ENCODE results near the gene PTBP2.
"Not testable (repeated sequence)": the region's sequence is repeated elsewhere in the genome, so short reads cannot be mapped to it uniquely, and the experiment has no call there.

Gene PTBP2

DNA sequence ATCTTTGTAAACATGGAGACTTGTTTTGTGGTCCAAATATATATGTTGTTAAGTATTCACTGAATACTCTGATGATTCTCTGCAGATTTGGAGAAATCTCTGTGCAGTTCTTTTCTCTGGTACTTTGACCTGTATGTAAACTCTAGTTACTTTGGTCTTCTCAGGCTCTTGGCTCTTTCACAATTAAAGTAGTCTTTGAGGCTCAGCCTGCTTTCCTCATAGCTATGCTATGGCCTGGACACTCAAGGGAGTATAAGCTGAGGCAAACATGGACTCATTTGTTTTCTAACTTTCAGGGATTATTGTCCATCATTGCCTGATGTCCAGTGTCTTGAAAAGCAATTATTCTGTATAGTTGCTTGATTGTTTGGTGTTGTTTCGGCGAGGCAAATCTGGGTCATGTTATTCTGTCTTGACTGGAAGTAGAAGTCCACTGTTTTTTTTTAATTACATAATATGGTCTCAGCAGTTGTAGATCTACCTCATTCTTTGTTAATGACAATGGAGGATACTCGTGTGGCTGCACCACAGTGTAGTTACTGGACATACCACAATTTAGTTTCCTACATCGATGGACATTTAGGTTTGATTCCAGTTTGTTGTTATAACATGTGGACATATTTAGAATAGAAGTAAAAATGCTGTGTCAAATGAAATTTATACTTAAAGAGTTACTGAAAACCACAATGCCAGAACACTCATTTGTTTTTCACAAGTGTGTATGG is 9.2 kb downstream of the PTBP2 start:
- no peak for DNase-seq (ENCODE audit: low spot score)

- DNase-seq (ENCODE audit: low spot score), result no peak
Measured at GRCh38 chr1:96741335-96741734, 19.8 kb downstream of the PTBP2 start.

GRCh38 chr1:96746440-96747420 is 25.1 kb downstream of the PTBP2 start:
- DNase-seq (ENCODE audit: low spot score), result no peak

GRCh38 chr1:96747565-96747964 is 26.0 kb downstream of the PTBP2 start:
- DNase-seq (ENCODE audit: low spot score), result no peak

- DNase-seq (ENCODE audit: low spot score), result no peak
Measured at GRCh38 chr1:96748078-96748477, 26.5 kb downstream of the PTBP2 start.

DNA sequence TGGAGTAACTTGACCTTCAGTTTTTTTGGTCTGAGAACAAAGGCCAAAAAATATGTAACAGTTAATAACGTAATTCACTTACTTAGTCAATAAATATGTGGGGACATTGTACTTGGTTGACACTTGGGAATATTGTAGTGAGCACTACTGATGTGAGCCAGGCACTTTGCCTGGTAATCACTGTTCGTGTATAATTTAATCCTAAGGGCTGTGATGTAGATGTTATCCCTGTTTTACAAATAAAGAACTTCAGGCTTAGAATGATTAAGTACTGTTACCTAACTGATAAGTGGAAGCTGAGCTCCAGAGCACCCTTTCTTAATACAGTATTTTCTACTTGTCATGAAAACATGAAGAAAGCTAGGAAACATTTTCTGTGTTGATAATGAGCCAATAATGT is 28.0 kb downstream of the PTBP2 start:
- no peak for DNase-seq (ENCODE audit: low spot score)

DNA sequence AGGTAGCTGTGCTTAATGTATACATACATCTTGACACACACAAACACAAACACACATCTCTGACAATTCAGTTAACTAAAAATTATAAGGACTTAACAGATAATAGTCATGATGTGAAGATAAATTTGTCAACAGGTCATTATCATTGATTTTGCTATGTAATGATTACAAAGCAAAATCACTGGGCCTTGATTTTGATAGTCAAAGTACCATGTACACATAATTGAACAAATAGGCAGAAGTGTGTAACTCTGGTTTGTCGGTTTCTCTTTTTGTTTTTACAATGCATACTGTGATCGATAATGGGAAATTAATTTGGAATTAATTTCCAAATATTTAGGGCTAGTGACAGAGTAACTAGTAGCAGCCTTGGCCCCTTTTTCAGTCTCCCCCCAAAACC is 30.8 kb downstream of the PTBP2 start:
- no peak for DNase-seq (ENCODE audit: low spot score)

GRCh38 chr1:96756789-96757188 is 35.2 kb downstream of the PTBP2 start:
- no peak for DNase-seq (ENCODE audit: low spot score)

DNA sequence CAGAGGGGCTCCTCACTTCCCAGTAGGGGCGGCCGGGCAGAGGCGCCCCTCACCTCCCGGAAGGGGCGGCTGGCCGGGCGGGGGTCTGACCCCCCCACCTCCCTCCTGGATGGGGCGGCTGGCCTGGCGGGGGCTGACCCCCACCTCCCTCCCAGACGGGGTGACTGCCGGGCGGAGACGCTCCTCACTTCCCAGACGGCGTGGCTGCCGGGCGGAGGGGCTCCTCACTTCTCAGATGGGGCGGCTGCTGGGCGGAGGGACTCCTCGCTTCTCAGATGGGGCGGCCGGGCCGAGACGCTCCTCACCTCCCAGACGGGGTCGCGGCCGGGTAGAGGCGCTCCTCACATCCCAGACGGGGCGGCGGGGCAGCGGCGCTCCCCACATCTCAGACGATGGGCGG is 41.0 kb downstream of the PTBP2 start:
- DNase-seq (ENCODE audit: low spot score), result not testable (repeated sequence)

GRCh38 chr1:96763514-96763913 is 41.9 kb downstream of the PTBP2 start:
- DNase-seq (ENCODE audit: low spot score), result no peak

DNA sequence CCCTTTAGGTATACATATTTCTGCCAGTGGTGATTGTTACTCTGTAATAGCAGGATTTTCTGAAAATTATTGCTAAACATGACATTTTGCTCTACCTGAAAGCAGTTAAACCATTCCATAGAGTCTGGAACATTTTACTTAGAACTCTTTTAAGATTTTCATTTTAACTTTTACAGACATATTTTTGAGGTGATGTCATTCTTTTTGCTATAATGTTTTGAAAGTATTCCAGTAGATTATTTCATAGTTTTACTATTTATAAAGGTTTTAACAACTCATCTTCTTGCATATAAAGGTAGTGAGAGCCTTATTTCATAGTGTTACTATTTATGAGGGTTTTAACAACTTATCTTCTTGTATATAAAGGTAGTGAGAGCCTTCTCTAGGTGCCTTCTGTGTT is 42.9 kb downstream of the PTBP2 start:
- no peak for DNase-seq (ENCODE audit: low spot score)

DNA sequence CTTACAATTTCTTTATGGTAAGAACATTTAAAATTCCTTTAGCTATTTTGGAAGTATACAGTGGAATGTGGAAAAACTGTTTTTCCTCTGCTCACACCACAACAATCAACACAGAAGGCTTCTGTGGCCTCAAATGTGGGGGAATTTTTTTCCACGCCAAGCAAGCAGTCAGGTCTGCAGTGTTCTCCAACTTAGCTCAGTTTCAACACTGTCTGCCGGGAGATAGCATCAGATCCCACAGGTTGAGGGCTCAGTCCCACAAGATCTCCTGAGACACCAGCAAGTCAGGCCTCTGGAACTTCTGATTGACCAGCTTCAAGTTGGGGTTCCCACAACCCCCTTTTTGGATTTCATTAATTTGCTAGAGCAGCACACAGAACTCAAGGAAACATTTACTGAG is 50.3 kb downstream of the PTBP2 start:
- no peak for DNase-seq (ENCODE audit: low spot score)

DNA sequence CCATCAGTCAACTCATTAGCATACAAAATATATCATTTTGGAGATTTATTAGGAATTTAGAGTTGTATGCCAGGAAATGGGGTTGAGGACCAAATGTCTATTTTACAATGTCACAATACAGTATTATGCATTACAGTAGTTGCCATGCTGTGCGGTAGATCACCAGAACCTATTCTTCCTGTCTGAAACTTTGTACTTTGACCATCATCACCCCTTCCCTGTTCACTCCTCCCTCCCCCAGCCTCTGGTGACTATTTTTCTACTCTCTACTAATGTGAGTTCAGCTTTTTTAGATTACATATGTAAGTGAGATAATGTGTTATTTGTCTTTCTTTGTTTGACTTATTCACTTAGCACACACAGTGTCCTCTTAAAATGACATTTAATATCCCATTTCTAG is 50.8 kb downstream of the PTBP2 start:
- DNase-seq (ENCODE audit: low spot score), result no peak

GRCh38 chr1:96772972-96773371 is 51.4 kb downstream of the PTBP2 start:
- DNase-seq (ENCODE audit: low spot score), result no peak

DNA sequence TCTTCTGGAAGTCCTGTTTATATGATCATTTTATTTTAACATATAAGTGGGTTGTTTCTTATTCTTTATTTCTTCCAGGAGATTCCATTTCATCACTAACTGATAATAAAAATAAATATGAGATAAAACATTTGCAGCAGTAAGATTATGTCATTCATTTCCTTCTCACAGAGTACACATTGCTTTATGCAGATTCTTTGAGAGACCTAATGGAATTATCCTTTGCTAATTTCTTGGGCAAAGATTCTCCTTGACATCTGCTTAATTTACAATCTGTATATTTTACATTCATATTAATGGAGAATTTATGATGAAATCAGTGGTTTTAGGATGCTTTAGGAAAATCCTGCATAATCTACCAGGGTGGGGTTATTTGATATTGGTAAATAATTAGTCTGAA is 60.6 kb downstream of the PTBP2 start:
- no peak for DNase-seq (ENCODE audit: low spot score)

DNA sequence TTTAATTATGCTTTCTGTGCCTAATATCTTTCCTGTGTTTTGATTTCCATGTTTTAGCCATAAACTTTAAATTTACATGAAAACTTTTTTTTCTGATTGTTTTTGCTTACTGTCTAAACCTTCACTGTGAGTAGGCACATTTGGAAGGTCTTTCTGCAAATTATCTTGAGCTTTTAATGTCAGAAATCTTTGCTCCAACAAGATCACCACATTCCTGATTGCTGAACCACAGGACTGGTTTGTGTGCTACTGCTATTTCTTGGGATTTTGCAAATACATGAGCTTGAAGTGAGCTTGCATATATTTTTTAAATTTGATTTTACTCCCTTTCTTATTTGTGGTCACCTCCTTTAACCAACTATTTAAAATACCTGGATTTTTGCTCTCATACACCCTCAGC is 61.3 kb downstream of the PTBP2 start:
- no peak for DNase-seq (ENCODE audit: low spot score)

GRCh38 chr1:96790599-96790998 is 69.0 kb downstream of the PTBP2 start:
- DNase-seq (ENCODE audit: low spot score), result no peak

DNA sequence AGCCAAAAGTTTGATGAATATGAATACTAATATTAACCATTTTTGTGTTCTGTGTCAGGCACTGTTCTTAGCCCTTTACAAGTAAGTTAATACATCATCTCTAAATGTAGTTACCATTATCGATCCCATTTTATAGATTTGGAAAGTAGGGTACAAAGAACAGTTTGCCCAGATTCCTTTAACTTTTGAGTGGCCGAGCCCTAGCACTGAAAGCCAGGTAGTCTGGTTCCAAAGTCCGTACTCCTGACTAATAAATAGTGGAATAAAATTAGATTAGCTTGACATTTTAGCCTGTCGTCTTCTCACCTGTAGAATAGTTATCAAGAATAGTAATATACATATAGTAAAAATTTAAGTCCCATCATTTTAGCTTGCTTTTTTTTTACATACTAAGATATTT is 70.6 kb downstream of the PTBP2 start:
- DNase-seq (ENCODE audit: low spot score), result no peak

DNA sequence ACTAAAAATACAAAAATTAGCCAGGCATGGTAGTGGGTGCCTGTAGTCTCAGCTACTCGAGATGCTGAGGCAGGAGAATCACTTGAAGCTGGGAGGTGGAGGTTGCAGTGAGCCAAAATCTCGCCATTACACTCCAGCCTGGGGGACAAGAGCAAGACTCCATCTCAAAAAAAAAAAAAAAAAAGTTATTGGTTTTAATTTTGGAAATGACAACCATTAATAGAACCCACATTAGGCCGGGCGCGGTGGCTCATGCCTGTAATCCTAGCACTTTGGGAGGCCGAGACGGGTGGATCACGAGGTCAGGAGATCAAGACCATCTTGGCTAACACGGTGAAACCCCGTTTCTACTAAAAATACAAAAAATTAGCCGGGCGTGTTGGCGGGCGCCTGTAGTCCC is 80.1 kb downstream of the PTBP2 start:
- DNase-seq (ENCODE audit: low spot score), result not testable (repeated sequence)

DNA sequence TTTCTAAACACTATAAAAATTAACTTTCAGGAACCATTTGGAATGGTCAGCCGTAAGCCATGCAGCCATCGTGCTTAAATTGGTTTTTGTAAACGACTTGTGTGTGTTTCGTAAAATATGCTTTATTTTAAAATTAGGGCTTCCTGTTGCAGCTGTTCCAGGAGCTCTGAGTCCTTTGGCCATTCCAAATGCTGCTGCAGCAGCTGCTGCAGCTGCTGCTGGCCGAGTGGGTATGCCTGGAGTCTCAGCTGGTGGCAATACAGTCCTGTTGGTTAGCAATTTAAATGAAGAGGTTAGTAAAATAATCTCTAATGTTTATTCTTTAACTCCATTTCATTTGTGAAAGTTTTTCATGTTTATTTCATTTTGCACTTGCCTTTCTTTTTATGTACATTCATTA is 83.1 kb downstream of the PTBP2 start:
- no peak for DNase-seq (ENCODE audit: low spot score)

DNA sequence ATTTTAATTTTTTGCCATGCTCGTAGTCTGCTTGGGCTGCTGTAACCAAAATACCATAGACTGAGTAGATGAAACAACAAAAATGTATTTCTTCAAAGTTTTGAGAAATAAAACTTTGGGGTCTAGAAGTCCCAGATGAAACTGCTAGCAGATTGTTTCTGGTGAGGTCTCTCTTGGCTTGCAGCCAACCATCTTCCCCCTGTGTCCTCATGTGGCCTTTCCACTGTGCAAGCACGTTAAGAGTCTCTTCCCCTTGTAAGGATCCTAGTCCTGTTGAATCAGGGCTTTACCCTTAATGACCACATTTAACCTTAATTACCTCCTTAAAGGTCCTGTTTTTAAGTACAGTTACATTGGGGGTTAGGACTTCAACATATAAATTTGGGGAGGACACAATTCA is 86.6 kb downstream of the PTBP2 start:
- no peak for DNase-seq (ENCODE audit: low spot score)

- DNase-seq (ENCODE audit: low spot score), result no peak
Measured at GRCh38 chr1:96815914-96816313, 94.3 kb downstream of the PTBP2 start.

- no peak for DNase-seq (ENCODE audit: low spot score)
Measured at GRCh38 chr1:96820107-96820506, 98.5 kb downstream of the PTBP2 start.

Data from COLO829 (cell line).